HL-60 (cell line): ENCODE data around the gene NFIC.

Experiments
- DNase-seq, 2 experiments: peaks; one replicate each; pipeline ENCODE4 v3.0.0-alpha.2; 2010 to 2020; ENCODE audit warnings: low read depth in 1 of 2, low spot score in 1 of 2
- H3K27ac ChIP-seq: fragments of 250-450 bp; sonication (Bioruptor Pico); replicated peaks from 2 replicates; pipeline ENCODE4 v1.5.1; 2020; ENCODE audit warnings: mild to moderate bottlenecking, moderate library complexity
- H3K27me3 ChIP-seq: fragments of 250-450 bp; sonication (Bioruptor Pico); 2 replicates; pipeline ENCODE4 v1.5.1; 2021; ENCODE audit warnings: mild to moderate bottlenecking, moderate library complexity; ENCODE audit not compliant: insufficient read depth, poor library complexity, severe bottlenecking
- H3K4me3 ChIP-seq: replicated peaks from 2 replicates; pipeline ENCODE4 v1.5.1; 2011; ENCODE audit warnings: mild to moderate bottlenecking, control low read depth, low read length; ENCODE audit not compliant: insufficient read depth
- GABPA ChIP-seq: IDR thresholded peaks from 2 replicates; pipeline ENCODE4 v1.6.1; 2012; ENCODE audit warnings: low read depth
- POLR2AphosphoS5 ChIP-seq: IDR thresholded peaks from 2 replicates; pipeline ENCODE4 v1.6.1; 2012; ENCODE audit warnings: low read depth
- SPI1 ChIP-seq: IDR thresholded peaks from 2 replicates; pipeline ENCODE4 v1.6.1; 2012; ENCODE audit warnings: low read depth, mild to moderate bottlenecking, borderline replicate concordance
- TF ChIP-seq, protein P1 (sequence below): IDR thresholded peaks from one replicate; pipeline ENCODE4 v1.5.1; 2011; ENCODE audit warnings: low read length, control low read depth, inconsistent platforms; ENCODE audit not compliant: insufficient read depth
- TF ChIP-seq, protein P2 (sequence below): IDR thresholded peaks from 2 replicates; pipeline ENCODE4 v1.6.1; 2012; ENCODE audit warnings: low read depth; ENCODE audit not compliant: insufficient replicate concordance

NFIC gene

DNA sequence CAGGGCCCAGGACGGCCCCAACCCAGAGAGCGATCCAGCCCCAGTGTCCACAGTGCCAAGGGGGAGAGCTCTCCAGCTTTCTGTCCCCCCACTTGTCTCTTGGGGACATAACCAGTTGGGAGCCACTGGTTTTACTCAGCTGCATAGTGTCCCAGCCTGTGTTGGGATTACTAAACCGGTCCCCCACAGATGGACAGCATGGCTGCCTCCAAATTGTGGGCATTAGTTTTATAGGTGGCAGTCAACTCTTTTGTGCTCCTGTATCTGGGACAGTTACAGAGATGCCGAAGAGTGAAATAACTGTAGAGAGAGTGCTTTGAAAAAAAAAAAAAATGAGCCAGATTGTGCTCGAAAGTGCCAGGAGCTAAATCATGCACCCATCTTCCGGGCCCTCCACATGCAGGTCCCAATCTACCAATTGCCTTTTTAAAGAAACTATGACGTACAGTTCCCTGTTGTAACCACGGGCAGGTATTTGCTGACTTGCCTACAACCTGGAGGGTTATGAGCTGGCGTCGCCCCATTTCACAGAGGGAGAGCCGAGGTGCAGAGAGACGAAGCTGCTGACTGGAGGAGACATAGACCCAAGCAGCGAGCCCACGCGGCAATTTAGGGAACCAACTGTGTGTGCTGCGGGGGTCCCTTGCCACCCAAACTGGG lies 2.4 kb upstream of the NFIC start:
- no peak overlapping the region for H3K27ac ChIP-seq
- no peak for DNase-seq
- H3K27me3 ChIP-seq: no peaks in the 10 kb centered on the region
- TF ChIP-seq, protein P1, sequence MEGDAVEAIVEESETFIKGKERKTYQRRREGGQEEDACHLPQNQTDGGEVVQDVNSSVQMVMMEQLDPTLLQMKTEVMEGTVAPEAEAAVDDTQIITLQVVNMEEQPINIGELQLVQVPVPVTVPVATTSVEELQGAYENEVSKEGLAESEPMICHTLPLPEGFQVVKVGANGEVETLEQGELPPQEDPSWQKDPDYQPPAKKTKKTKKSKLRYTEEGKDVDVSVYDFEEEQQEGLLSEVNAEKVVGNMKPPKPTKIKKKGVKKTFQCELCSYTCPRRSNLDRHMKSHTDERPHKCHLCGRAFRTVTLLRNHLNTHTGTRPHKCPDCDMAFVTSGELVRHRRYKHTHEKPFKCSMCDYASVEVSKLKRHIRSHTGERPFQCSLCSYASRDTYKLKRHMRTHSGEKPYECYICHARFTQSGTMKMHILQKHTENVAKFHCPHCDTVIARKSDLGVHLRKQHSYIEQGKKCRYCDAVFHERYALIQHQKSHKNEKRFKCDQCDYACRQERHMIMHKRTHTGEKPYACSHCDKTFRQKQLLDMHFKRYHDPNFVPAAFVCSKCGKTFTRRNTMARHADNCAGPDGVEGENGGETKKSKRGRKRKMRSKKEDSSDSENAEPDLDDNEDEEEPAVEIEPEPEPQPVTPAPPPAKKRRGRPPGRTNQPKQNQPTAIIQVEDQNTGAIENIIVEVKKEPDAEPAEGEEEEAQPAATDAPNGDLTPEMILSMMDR: no peak
- TF ChIP-seq SPI1 (no peak), GABPA (no peak), POLR2AphosphoS5 (no peak)
- TF ChIP-seq, protein P2, sequence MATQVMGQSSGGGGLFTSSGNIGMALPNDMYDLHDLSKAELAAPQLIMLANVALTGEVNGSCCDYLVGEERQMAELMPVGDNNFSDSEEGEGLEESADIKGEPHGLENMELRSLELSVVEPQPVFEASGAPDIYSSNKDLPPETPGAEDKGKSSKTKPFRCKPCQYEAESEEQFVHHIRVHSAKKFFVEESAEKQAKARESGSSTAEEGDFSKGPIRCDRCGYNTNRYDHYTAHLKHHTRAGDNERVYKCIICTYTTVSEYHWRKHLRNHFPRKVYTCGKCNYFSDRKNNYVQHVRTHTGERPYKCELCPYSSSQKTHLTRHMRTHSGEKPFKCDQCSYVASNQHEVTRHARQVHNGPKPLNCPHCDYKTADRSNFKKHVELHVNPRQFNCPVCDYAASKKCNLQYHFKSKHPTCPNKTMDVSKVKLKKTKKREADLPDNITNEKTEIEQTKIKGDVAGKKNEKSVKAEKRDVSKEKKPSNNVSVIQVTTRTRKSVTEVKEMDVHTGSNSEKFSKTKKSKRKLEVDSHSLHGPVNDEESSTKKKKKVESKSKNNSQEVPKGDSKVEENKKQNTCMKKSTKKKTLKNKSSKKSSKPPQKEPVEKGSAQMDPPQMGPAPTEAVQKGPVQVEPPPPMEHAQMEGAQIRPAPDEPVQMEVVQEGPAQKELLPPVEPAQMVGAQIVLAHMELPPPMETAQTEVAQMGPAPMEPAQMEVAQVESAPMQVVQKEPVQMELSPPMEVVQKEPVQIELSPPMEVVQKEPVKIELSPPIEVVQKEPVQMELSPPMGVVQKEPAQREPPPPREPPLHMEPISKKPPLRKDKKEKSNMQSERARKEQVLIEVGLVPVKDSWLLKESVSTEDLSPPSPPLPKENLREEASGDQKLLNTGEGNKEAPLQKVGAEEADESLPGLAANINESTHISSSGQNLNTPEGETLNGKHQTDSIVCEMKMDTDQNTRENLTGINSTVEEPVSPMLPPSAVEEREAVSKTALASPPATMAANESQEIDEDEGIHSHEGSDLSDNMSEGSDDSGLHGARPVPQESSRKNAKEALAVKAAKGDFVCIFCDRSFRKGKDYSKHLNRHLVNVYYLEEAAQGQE: no peak
- no peak overlapping the region for H3K4me3 ChIP-seq

DNA sequence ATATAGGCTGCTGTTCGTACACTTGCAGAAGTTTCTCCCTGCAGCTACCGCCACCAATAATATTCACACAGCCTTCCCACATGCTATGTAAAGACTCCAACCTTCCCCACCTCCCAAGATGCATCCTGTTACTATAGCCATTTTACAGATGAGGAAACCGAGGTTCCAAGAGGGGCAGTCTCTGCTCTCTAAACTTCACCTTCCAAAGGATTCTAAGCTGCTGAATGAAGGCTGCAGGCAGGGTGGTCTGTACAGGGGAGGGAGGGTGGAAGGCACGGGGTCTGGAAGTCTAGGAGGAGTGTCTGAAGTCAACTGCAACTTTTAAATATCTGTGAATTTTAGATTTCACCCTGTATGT lies 1.9 kb upstream of the NFIC start:
- TF ChIP-seq SPI1 (no peak), POLR2AphosphoS5 (no peak), GABPA (no peak)
- TF ChIP-seq, protein P1: no peak
- TF ChIP-seq, protein P2: no peak

DNA sequence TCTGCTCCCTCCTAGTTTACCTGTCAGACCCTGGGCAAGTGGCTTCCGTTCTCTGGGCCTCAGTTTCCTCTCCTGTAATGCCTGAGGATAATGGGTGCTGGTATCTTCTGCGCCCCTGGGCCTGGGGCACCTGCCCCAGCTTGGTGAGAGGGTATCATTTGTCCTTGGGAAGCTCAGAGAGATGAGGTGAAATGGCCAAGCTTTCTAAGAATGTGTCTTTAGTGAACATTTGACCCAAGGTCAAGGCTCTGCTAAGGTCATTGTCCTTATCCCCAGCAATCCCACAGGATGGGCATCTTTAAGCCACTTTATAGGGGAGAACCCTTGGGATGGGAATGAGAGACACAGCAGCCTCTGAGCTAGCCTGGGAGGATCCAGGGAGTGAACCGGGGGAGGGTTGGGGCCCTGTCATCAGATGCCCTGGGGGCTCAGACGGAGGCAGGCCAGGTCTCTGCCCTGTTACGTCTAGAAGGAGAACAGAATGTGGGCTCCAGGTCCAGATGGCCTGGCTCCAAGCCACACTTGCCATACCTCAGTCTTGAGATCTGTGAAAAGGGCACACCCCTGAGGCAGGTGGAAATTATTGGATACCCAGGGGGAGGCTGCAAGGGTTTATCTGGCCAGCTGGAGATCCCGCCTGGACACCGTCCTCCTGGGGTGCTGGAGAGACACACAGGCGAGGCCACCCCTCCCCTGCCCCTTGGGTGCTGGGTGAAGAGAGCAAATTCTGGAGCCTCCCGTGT lies 1.1 kb upstream of the NFIC start:
- Histone ChIP-seq H3K27ac (peak overlapping the region; percentile 99), H3K4me3 (peak overlapping the region; percentile 42), H3K27me3 (no peaks in the 10 kb centered on the region)

More for the DNA sequence above, 1.9 kb upstream of the NFIC start:
- no peaks in the 10 kb centered on the region for H3K27me3 ChIP-seq
- no peak for DNase-seq
- H3K4me3 ChIP-seq: no peak overlapping the region
- no peak overlapping the region for H3K27ac ChIP-seq

More for the DNA sequence above, 1.1 kb upstream of the NFIC start:
- TF ChIP-seq, protein P2: no peak
- no peak for DNase-seq
